ENCODE data around the gene ENGASE. TPM values are rescaled to one million over a fixed set of nuclear protein-coding genes. Genes with fewer than 3 reads are reported as not detected.
A peak's percentile ranks its signal among the peaks of the same experiment; 100 is the strongest.

The ENGASE gene
- total and polyA plus RNA-seq, 2 experiments from 2014 or later, result 9.0 to 27.1 TPM

DNA sequence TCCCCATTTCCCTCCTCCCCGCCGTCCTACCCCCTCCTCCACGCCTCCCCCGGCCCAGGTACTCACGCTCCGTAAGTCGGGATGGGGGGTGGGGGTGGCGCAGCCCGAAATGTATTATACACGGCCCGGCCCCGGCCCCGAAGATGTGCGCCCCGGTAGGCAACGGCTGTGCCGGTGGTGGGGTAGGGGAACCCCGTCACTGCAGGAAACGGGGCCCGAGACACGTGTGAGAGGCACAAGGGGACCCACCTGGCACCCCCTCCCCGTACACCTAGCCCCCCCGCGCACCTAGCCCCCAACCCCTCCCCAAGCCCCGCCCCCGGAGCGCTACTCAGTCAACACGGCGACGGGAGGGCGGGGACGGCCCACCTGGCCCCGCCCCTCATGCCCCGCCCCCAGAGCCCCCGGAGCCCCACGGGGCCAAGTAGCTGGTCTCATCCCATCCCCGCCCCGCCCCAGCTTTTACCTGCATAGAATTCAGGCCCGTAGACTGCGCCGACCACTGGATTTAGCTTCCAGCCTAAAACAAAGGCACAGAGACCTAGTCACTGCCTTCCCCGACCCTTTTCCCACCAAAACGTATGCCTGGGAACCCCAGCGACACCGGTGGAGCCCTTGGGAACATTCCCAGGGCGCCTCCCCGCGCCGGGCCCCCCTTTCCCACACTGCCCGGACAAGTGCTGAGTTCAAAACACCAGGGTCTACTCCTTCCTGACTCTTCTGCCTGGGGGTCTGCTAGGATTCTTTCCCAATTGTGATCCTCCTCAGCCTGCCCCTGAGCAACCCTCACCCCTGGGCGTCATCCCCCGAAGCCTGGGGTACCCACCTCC lies 22.8 kb downstream of the ENGASE start:
- no peaks in the 10 kb centered on the region for H3K27me3 ChIP-seq (ENCODE audit: insufficient read depth)
- peak overlapping the region; percentile 82 for H3K4me2 ChIP-seq

More for the DNA sequence above, 22.8 kb downstream of the ENGASE start:
- H3K27ac Mint-ChIP-seq, result no peak overlapping the region
- Histone ChIP-seq H3K9me2 (ENCODE audit: insufficient read depth) (no peaks in the 10 kb centered on the region), H3K4me3 (peak overlapping the region; percentile 68), H3F3A (replicated peaks; ENCODE audit: low read depth) (no peaks in the 10 kb centered on the region), H2AFZ (no peak overlapping the region; the same call in 1 of the 2 replicates), H3K36me3 (ENCODE audit: insufficient read depth) (no peaks in the 10 kb centered on the region), H3K4me1 (ENCODE audit: insufficient read depth) (peaks cover 8% of the 10 kb centered on the region; the same call in 1 of the 2 replicates), H4K20me1 (replicated peaks; ENCODE audit: insufficient read depth) (no peaks in the 10 kb centered on the region), H3K79me2 (replicated peaks; ENCODE audit: insufficient read depth) (no peaks in the 10 kb centered on the region), H3K27ac (ENCODE audit: low read depth) (no peak overlapping the region)
- no peaks in the 10 kb centered on the region for H3K36me3 Mint-ChIP-seq (ENCODE audit: low read depth)
- ATAC-seq, result peak; percentile 75
- peak; percentile 82 for DNase-seq (ENCODE audit: low spot score)
- TF ChIP-seq, protein P1, sequence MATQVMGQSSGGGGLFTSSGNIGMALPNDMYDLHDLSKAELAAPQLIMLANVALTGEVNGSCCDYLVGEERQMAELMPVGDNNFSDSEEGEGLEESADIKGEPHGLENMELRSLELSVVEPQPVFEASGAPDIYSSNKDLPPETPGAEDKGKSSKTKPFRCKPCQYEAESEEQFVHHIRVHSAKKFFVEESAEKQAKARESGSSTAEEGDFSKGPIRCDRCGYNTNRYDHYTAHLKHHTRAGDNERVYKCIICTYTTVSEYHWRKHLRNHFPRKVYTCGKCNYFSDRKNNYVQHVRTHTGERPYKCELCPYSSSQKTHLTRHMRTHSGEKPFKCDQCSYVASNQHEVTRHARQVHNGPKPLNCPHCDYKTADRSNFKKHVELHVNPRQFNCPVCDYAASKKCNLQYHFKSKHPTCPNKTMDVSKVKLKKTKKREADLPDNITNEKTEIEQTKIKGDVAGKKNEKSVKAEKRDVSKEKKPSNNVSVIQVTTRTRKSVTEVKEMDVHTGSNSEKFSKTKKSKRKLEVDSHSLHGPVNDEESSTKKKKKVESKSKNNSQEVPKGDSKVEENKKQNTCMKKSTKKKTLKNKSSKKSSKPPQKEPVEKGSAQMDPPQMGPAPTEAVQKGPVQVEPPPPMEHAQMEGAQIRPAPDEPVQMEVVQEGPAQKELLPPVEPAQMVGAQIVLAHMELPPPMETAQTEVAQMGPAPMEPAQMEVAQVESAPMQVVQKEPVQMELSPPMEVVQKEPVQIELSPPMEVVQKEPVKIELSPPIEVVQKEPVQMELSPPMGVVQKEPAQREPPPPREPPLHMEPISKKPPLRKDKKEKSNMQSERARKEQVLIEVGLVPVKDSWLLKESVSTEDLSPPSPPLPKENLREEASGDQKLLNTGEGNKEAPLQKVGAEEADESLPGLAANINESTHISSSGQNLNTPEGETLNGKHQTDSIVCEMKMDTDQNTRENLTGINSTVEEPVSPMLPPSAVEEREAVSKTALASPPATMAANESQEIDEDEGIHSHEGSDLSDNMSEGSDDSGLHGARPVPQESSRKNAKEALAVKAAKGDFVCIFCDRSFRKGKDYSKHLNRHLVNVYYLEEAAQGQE (IDR thresholded peaks at IDR 0.05; ENCODE audit: unreplicated experiment), result no peak
- TF ChIP-seq POLR2AphosphoS5 (IDR thresholded peaks at IDR 0.05; ENCODE audit: low read depth) (no peak), CREB1 (CRISPR knock-in tag; IDR thresholded peaks at IDR 0.05; ENCODE audit: low read depth) (no peak), ZNF331 (CRISPR knock-in tag; IDR thresholded peaks at IDR 0.05; ENCODE audit: low read depth) (no peak), ZNF114 (CRISPR knock-in tag; IDR thresholded peaks at IDR 0.05) (no peak), EZH2phosphoT487 (IDR thresholded peaks at IDR 0.05; ENCODE audit: unreplicated experiment) (no peak)
- TF ChIP-seq, protein P2, sequence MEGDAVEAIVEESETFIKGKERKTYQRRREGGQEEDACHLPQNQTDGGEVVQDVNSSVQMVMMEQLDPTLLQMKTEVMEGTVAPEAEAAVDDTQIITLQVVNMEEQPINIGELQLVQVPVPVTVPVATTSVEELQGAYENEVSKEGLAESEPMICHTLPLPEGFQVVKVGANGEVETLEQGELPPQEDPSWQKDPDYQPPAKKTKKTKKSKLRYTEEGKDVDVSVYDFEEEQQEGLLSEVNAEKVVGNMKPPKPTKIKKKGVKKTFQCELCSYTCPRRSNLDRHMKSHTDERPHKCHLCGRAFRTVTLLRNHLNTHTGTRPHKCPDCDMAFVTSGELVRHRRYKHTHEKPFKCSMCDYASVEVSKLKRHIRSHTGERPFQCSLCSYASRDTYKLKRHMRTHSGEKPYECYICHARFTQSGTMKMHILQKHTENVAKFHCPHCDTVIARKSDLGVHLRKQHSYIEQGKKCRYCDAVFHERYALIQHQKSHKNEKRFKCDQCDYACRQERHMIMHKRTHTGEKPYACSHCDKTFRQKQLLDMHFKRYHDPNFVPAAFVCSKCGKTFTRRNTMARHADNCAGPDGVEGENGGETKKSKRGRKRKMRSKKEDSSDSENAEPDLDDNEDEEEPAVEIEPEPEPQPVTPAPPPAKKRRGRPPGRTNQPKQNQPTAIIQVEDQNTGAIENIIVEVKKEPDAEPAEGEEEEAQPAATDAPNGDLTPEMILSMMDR (conservative IDR thresholded peaks at IDR 0.05; ENCODE audit: low read depth in 2 of 2), result no peak
- no peaks in the 10 kb centered on the region for H3K9me3 Mint-ChIP-seq
- peak overlapping the region; percentile 58 for H3K4me3 Mint-ChIP-seq
- peaks cover 12% of the 10 kb centered on the region for H3K4me1 Mint-ChIP-seq
- peaks cover 11% of the 10 kb centered on the region for H3K27me3 Mint-ChIP-seq (ENCODE audit: insufficient read depth, low read depth, poor library complexity)

All from GM23338 (cell line).